Ectodermal cell (in vitro differentiated cells): ENCODE data around the gene CHERP.

ENCODE experiments used
- H3K27ac ChIP-seq: 2 replicates; pipeline ENCODE4 v1.7.0; 2013; ENCODE audit warnings: mild to moderate bottlenecking, low read depth, low read length; ENCODE audit not compliant: insufficient read depth, poor library complexity, severe bottlenecking
- H3K27me3 ChIP-seq: 2 replicates; pipeline ENCODE4 v1.7.0; 2013; ENCODE audit warnings: mild to moderate bottlenecking, low read length; ENCODE audit not compliant: insufficient read depth, control insufficient read depth, poor library complexity, severe bottlenecking
- H3K36me3 ChIP-seq: one replicate; pipeline ENCODE4 v1.7.0; 2013; ENCODE audit warnings: low read length; ENCODE audit not compliant: control insufficient read depth, insufficient read depth
- H3K4me1 ChIP-seq: one replicate; pipeline ENCODE4 v1.7.0; 2013; ENCODE audit warnings: low read length; ENCODE audit not compliant: control insufficient read depth, insufficient read depth
- H3K4me3 ChIP-seq: 2 replicates; pipeline ENCODE4 v1.7.0; 2013; ENCODE audit warnings: low read depth, low read length, control low read depth; ENCODE audit not compliant: insufficient read depth
- H3K9me3 ChIP-seq: 2 replicates; pipeline ENCODE4 v1.7.0; 2013; ENCODE audit warnings: mild to moderate bottlenecking, low read length, moderate library complexity; ENCODE audit not compliant: control insufficient read depth
- WGBS, 2 experiments: methylation state at CpG; one replicate each; pipeline ENCODE4 v1.1.7; 2013; ENCODE audit warnings: missing lambda C conversion rate in 2 of 2; 5-methylcytosine and 5-hydroxymethylcytosine counted together

CHERP gene

DNA sequence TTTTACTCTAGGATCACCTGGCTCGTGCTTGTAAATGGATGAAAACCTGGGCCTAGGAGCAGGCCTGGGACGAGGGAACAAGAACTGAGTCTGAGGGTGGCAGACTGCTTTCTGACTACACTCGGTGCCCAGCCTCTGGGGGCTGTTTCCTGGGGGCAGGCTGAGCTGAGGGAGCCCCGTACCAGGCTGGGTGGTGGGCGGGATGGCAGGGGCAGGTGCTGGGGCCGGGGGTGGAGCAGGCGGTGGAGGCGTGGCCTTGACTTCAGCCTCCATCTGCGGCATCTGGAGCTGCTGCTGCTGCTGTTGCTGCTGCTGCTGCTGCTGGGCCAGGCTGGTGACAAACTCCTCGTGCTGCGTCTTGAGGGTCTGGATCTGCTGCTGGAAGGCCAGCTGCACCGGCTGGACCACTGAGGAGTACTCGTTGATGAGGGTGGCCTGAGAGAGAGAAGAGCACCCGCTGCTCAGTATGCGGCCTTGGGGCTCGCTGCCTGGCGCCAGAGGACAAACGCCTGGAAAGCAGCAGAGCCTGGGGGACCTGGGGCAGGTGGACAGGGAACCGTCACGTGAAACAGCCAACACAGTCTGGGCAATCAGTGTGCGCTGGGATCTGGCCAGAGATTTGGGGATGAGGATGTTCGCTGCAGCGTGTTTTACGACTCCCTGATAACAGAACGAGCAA lies 12.6 kb downstream of the CHERP start:
- 94 to 96% methylated on average over 25 of the region's 25 CpGs for WGBS, 2 experiments
- Histone ChIP-seq H3K27ac (no peak overlapping the region), H3K9me3 (no peaks in the 10 kb centered on the region), H3K36me3 (peaks cover 78% of the 10 kb centered on the region), H3K4me1 (no peaks in the 10 kb centered on the region), H3K27me3 (no peaks in the 10 kb centered on the region), H3K4me3 (no peak overlapping the region)

DNA sequence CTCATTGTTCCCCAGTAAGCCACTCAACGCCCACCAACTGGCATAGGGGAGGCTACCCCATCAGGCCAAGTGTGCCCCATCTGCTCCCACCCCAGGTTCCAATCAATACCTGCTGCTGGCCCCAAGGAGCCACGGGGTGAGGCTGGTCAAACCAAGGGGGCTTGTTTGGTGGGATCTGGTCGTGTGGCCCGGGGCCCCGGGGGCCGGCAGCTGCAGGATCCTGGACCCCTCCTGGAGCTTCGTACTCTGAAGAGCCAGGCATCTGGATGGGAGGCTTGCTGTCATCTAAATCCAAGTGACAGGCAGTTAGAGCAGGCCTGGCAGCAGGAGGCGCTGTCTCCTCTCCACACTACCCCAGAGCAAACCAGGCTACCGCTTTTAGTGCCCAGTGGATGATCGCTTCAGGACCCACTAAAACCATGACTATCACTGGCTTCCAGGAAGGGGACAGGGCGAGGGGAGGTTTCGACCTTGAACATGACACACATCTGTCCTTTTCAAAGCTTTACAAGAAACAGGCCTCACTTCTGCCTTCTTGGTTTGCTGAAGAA lies 14.2 kb downstream of the CHERP start:
- Histone ChIP-seq H3K4me3 (no peak overlapping the region), H3K9me3 (no peaks in the 10 kb centered on the region), H3K27me3 (no peaks in the 10 kb centered on the region), H3K27ac (no peak overlapping the region), H3K36me3 (peaks cover 79% of the 10 kb centered on the region), H3K4me1 (no peaks in the 10 kb centered on the region)
- WGBS, 2 experiments: 94% methylated on average over 12 of the region's 12 CpGs

DNA sequence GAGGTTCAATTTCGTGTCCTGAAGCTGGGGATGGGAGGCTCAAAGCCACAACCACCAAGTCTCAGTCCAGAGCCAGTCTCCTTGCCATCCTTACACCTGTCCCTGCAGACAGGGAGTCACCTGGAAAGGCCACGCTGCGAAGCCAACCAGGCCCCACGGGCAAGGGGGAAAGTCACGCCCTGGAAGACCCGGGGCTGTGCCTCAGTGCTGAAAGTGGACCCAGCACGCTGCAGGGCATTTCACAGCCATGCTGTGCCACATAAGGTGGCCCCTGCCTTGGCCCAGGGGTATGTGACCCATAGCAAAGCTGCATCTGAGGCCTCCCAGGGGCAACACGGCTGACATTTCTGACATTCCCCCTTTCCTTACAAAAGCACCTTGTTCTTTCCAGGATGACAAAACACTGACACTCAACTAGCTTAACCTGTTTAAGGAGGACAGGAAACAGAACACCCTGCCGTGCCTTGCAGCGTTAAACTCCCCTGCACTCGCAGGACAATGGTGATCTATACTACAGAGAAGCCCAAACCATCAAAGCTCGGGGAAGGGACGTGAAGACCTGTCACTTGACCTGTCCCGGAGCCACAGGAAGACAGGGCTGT lies 14.8 kb downstream of the CHERP start:
- H3K4me1 ChIP-seq: no peaks in the 10 kb centered on the region
- 88 to 89% methylated on average over 14 of the region's 14 CpGs for WGBS, 2 experiments
- peaks cover 78% of the 10 kb centered on the region for H3K36me3 ChIP-seq
- no peak overlapping the region for H3K27ac ChIP-seq
- H3K9me3 ChIP-seq: no peaks in the 10 kb centered on the region
- H3K27me3 ChIP-seq: no peaks in the 10 kb centered on the region
- no peak overlapping the region for H3K4me3 ChIP-seq

DNA sequence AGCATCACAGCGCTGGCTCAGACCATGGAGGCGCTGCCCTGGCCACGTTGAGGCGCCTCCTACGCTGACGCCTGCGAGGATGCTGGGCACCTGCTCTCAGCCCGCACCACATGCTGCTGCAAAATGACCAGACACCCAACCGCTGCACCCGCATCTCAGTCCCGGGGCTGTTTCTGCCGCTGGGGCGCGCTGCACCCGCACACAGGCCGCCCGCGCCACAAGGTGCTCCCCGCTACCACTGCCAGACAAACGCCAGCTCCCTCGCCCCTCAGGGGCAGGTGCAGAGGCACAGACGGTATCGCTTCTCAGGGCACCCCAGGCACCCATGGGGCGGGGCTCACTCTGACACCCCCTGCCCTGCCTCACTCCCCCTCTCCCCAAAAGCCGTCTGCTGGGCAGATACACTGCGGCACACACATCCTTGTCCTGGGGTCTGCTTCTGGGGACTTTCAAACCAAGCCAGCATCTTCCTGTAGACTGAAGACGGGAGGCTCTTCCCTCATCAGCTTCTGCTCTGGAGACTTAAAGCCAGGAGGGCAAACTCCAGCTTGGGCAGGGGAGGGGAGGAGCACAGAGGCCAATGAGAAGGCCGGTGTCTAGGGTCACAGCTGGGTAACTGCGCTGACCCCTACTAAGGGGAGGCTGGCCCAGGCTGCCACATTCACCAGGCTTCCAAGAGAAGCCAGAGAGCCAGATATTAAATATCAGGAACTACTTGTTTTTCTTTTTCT lies 16.3 kb downstream of the CHERP start:
- no peaks in the 10 kb centered on the region for H3K27me3 ChIP-seq
- H3K4me3 ChIP-seq: no peak overlapping the region
- 95 to 97% methylated on average over 29 of the region's 29 CpGs for WGBS, 2 experiments
- H3K36me3 ChIP-seq: peaks cover 77% of the 10 kb centered on the region
- H3K27ac ChIP-seq: no peak overlapping the region
- H3K4me1 ChIP-seq: no peaks in the 10 kb centered on the region
- no peaks in the 10 kb centered on the region for H3K9me3 ChIP-seq

DNA sequence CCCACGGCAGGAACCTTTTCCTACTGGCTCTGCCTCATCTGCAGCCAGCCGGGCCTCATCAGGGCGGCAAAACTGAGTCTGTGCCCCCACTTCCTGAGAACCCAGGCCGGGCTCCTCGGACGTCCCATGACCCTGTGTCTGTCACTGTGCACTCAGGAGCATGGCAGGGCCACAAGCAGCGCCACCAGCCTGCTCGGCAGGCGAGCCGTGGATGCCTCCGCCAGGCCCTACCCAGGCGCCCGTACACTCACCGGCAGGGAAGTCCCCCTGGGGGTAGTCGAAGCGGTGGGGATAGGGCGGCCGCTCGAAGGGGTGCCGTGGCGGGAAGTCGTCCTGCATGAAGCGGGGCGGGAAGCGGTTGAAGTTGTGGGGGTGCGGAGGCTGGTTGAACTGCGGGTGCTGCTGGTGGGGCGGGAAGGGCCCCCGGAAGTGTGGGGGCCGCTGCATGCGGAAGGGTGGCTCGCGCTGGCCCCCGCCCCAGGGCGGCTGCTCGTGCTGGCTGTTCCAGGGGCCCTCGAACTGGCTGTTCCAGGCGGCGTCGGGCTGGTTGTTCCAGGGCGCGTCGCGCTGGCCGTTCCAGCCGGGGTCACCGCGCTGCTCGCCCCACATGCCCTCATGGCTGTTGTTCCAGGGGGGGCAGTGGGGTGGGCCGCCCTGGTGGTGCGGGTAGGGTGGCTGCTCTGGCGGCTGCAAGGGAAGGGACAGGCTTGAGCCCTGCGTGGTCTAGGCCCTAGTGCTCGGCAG lies 17.1 kb downstream of the CHERP start:
- Histone ChIP-seq H3K9me3 (no peaks in the 10 kb centered on the region), H3K4me3 (no peak overlapping the region), H3K27me3 (no peaks in the 10 kb centered on the region), H3K27ac (no peak overlapping the region), H3K4me1 (no peaks in the 10 kb centered on the region), H3K36me3 (peaks cover 77% of the 10 kb centered on the region)
- WGBS, 2 experiments: 96 to 97% methylated on average over 54 of the region's 54 CpGs

DNA sequence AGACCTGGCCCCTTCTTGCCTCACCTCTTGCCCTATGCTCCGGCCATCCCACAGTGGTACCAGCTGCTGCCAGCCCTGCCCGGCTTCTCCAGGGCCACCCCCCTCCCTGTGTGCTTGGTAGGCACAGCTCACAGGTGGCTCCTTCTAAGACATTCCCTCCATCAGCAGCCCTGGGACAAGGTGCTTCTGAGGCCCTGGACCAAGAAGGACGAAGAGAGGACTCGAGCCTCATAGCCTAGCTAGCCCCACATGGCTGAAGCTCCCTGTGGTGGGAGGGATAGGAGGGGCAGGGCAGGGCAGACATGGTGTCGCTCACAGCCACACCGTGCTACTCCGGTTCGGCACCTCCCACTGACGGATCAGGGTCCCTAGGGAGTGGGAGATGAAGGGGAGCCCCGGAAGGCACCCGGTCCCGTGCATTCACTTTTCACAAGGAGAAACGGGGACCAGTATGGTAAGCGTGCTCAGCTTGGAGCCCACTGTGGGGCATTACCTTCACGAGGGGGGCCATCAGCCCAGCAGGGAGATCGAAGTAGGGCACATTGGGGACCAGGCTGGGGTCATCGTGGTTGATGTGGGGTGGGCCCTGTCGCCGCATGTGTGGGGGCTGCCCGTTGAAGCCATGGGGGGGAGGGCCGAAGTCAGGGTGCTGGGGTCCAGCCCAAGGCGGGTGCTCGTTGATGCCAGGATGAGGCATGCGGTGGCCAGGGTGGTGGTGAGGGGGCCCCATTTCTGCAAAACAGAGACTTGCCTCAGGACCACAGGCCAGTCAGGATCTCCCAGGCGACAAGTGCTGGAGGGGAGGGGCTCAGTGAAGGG lies 19.5 kb downstream of the CHERP start:
- no peaks in the 10 kb centered on the region for H3K4me1 ChIP-seq
- 96% methylated on average over 25 of the region's 25 CpGs for WGBS, 2 experiments
- no peak overlapping the region for H3K4me3 ChIP-seq
- peaks cover 74% of the 10 kb centered on the region for H3K36me3 ChIP-seq
- no peaks in the 10 kb centered on the region for H3K27me3 ChIP-seq
- no peak overlapping the region for H3K27ac ChIP-seq
- H3K9me3 ChIP-seq: no peaks in the 10 kb centered on the region

DNA sequence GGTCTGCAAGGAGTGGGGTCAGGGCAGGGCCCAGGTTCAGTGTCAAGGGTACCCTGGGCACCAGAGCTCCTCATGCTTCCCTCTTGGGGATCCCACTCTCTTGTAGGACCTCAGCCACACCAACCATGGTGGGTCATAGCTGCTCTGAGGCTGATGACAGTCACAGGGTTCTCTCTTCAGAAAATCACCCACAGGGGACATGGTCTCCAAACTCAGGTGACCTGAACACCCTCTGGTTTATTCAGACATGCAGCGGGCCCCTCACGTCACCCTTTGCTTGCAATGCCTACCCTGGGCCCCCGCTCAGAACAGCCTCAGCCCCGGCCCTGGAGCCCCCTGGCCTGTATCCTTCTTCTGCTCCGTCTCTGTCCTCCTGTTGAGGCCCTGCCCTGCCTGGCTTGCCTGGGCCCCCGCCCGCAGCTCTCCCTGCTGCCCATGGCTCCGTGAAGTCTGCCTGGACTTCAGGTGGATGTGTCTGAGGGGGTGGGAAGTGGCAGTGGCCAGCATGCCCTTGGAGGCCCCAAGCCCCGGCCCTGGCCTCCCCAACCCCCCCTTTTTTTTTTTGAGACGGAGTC lies 20.4 kb downstream of the CHERP start:
- H3K27ac ChIP-seq: no peak overlapping the region
- 94 to 96% methylated on average over 10 of the region's 10 CpGs for WGBS, 2 experiments
- H3K4me1 ChIP-seq: no peaks in the 10 kb centered on the region
- peaks cover 74% of the 10 kb centered on the region for H3K36me3 ChIP-seq
- no peaks in the 10 kb centered on the region for H3K9me3 ChIP-seq
- no peaks in the 10 kb centered on the region for H3K27me3 ChIP-seq
- H3K4me3 ChIP-seq: no peak overlapping the region

DNA sequence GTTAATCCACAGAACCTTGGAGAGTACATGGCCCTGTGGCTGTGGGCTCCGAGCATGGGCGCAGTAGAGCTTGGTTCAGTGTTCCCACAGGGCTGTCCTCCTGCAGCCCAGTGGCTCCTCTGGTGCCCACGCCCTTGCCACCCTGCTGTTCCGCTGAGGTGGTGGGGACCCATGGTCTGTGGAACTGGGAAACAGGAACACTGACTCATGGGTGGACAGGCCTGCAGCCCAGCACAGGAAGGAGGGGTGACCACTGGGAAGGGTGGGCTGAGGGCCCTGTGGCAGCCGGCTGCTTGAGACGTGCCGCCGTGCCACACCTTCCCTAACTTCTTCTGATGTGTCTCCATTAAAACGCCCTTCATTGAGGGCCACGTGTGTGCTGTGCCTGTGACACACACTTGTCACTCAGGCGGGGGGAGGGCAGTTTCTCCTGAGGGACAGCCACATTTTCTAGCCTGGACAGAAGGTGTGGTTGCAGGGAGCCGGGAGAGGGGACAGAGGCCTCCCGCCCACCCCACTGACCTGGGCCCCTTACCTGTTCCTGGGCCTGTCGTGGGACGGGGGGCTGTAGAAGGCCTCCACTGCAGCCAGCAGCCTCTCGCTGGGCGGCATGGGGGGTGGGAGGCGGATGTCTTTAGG lies 21.1 kb downstream of the CHERP start:
- Histone ChIP-seq H3K9me3 (no peaks in the 10 kb centered on the region), H3K4me1 (no peaks in the 10 kb centered on the region), H3K27me3 (no peaks in the 10 kb centered on the region), H3K4me3 (no peak overlapping the region), H3K36me3 (peaks cover 75% of the 10 kb centered on the region), H3K27ac (no peak overlapping the region)
- WGBS, 2 experiments: 96% methylated on average over 18 of the region's 18 CpGs
